ENCODE results near the gene BIRC3. TPM values are rescaled to one million over a fixed set of nuclear protein-coding genes. Genes with fewer than 3 reads are reported as not detected.

BIRC3 gene
- total RNA-seq, 1 experiment from 2014 or later: 65.4 TPM

DNA sequence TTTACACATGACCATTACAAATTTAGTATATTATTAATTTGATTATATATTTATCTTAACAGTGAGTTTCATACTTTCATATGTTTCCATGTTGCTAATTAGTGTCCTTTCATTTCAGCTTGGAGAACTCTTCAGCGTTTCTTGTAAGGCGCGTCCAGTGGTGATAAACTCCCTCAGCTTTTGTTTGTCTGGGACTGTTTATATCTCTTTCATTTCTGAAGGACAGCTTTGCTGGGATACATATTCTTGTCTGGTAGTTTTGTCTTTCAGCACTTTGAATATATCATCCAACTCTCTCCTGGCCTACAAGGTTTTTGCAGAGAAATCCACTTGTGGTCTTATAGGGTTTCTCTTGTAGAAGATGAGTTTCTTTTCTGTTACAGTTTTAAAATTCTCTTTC is 42.1 kb downstream of the BIRC3 start:
- in situ Hi-C loops (cut with HindIII; ENCODE audit: low pct_unique_long_range_greater_than_20kb, low sequenced_read_pairs) (no loop called here), intact Hi-C loops (cut with micrococcal nuclease; ENCODE audit: unreplicated experiment) (no loop called here)
- Histone ChIP-seq H3K27ac (ENCODE audit: low read length) (no peak overlapping the region), H3K27me3 (ENCODE audit: control insufficient read depth, insufficient read depth, low read length) (no peaks in the 10 kb centered on the region), H3K4me1 (ENCODE audit: control insufficient read depth, insufficient read depth, low read length) (no peaks in the 10 kb centered on the region; the same call in 1 of the 2 replicates), H3K9me3 (ENCODE audit: control insufficient read depth, insufficient read depth, low read depth, low read length) (no peaks in the 10 kb centered on the region; the same call in 1 of the 2 replicates), H3K4me3 (ENCODE audit: low read depth in 2 of 2, low read length in 2 of 2) (no peak overlapping the region), H3K36me3 (ENCODE audit: control insufficient read depth, insufficient read depth, low read length) (peaks cover 40% of the 10 kb centered on the region)
- ChIA-PET POLR2A (no interaction called here), CTCF (interaction anchor here (0.6 kb wide), 1 partner anchor 162 kb away, joined by 3 read pairs; no protein-coding TSS in a partner anchor)
- ATAC-seq (no peak), DNase-seq (ENCODE audit: low read depth, low spot score) (no peak)
- no TSS peak for BruUV-seq (replicated peaks)
- TF ChIP-seq, protein P1, sequence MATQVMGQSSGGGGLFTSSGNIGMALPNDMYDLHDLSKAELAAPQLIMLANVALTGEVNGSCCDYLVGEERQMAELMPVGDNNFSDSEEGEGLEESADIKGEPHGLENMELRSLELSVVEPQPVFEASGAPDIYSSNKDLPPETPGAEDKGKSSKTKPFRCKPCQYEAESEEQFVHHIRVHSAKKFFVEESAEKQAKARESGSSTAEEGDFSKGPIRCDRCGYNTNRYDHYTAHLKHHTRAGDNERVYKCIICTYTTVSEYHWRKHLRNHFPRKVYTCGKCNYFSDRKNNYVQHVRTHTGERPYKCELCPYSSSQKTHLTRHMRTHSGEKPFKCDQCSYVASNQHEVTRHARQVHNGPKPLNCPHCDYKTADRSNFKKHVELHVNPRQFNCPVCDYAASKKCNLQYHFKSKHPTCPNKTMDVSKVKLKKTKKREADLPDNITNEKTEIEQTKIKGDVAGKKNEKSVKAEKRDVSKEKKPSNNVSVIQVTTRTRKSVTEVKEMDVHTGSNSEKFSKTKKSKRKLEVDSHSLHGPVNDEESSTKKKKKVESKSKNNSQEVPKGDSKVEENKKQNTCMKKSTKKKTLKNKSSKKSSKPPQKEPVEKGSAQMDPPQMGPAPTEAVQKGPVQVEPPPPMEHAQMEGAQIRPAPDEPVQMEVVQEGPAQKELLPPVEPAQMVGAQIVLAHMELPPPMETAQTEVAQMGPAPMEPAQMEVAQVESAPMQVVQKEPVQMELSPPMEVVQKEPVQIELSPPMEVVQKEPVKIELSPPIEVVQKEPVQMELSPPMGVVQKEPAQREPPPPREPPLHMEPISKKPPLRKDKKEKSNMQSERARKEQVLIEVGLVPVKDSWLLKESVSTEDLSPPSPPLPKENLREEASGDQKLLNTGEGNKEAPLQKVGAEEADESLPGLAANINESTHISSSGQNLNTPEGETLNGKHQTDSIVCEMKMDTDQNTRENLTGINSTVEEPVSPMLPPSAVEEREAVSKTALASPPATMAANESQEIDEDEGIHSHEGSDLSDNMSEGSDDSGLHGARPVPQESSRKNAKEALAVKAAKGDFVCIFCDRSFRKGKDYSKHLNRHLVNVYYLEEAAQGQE (IDR thresholded peaks at IDR 0.05; ENCODE audit: insufficient read depth in 1 of 2, low read depth in 2 of 2, low read length in 1 of 2): no peak
- TF ChIP-seq POLR2AphosphoS5 (IDR thresholded peaks at IDR 0.05; ENCODE audit: low read depth, low read length) (no peak), TCF7L2 (IDR thresholded peaks at IDR 0.05; ENCODE audit: low read depth, low read length) (no peak), SIN3A (IDR thresholded peaks at IDR 0.05; ENCODE audit: borderline replicate concordance, insufficient read depth, low read depth, low read length) (no peak)
- TF ChIP-seq, protein P2, sequence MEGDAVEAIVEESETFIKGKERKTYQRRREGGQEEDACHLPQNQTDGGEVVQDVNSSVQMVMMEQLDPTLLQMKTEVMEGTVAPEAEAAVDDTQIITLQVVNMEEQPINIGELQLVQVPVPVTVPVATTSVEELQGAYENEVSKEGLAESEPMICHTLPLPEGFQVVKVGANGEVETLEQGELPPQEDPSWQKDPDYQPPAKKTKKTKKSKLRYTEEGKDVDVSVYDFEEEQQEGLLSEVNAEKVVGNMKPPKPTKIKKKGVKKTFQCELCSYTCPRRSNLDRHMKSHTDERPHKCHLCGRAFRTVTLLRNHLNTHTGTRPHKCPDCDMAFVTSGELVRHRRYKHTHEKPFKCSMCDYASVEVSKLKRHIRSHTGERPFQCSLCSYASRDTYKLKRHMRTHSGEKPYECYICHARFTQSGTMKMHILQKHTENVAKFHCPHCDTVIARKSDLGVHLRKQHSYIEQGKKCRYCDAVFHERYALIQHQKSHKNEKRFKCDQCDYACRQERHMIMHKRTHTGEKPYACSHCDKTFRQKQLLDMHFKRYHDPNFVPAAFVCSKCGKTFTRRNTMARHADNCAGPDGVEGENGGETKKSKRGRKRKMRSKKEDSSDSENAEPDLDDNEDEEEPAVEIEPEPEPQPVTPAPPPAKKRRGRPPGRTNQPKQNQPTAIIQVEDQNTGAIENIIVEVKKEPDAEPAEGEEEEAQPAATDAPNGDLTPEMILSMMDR (IDR thresholded peaks at IDR 0.05): no peak

DNA sequence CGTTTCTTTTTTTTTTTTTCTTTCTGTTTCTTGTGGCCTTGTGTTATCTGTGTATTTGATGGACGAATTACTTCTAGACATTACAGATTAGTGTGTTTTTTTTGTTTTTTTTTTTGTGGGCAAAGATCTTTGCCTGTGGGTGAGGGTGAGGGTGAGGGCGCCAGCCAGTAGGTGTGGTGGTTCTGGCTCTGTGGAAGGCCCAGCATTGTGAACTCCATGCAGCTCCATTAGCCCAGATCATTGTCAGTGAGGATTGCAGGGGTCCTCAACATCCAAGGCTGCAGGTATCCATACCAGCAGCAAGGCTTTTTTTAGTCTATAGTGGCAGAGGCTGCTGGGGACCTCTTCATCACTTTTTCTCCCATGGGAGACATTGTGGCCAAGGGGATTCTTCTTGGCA is 43.4 kb downstream of the BIRC3 start:
- no peak overlapping the region for H3K4me3 ChIP-seq (ENCODE audit: low read depth in 2 of 2, low read length in 2 of 2)
- H3K9me3 ChIP-seq (ENCODE audit: control insufficient read depth, insufficient read depth, low read depth, low read length): no peaks in the 10 kb centered on the region
- H3K27ac ChIP-seq (ENCODE audit: low read length): no peak overlapping the region
- no peaks in the 10 kb centered on the region for H3K27me3 ChIP-seq (ENCODE audit: control insufficient read depth, insufficient read depth, low read length)
- no peaks in the 10 kb centered on the region; the same call in 1 of the 2 replicates for H3K4me1 ChIP-seq (ENCODE audit: control insufficient read depth, insufficient read depth, low read length)
- intact Hi-C loops (cut with micrococcal nuclease; ENCODE audit: unreplicated experiment): no loop called here
- no peak for TF ChIP-seq TCF7L2 (IDR thresholded peaks at IDR 0.05; ENCODE audit: low read depth, low read length)
- no peak for TF ChIP-seq SIN3A (IDR thresholded peaks at IDR 0.05; ENCODE audit: borderline replicate concordance, insufficient read depth, low read depth, low read length)
- TF ChIP-seq POLR2AphosphoS5 (IDR thresholded peaks at IDR 0.05; ENCODE audit: low read depth, low read length): no peak
- TF ChIP-seq, protein P1 (IDR thresholded peaks at IDR 0.05; ENCODE audit: insufficient read depth in 1 of 2, low read depth in 2 of 2, low read length in 1 of 2): no peak
- TF ChIP-seq, protein P2 (IDR thresholded peaks at IDR 0.05): no peak
- POLR2A ChIA-PET: interaction anchor here (0.7 kb wide), 1 partner anchor 243 kb away, joined by 6 read pairs; no protein-coding TSS in a partner anchor
- peaks cover 49% of the 10 kb centered on the region for H3K36me3 ChIP-seq (ENCODE audit: control insufficient read depth, insufficient read depth, low read length)
- CTCF ChIA-PET: no interaction called here
- BruUV-seq (replicated peaks): no TSS peak
- DNase-seq (ENCODE audit: low read depth, low spot score): no peak
- in situ Hi-C loops (cut with HindIII; ENCODE audit: low pct_unique_long_range_greater_than_20kb, low sequenced_read_pairs): no loop called here
- ATAC-seq: no peak
